SK-N-SH (cell line): ENCODE results near the gene ITSN1. TPM values are rescaled to one million over a fixed set of nuclear protein-coding genes. Genes with fewer than 3 reads are reported as not detected.

Experiments
- CTCF ChIA-PET: fragments of 300-600, 350-600 bp; formaldehyde crosslinking; extraction: SDS; loops from one replicate; lab custom pipeline; 2021; lab: Yijun Ruan, JAX
- POLR2A ChIA-PET: fragments of 350-600 bp; sonication (Branson Sonifier 250); formaldehyde crosslinking; extraction: SDS; loops from one replicate; lab custom pipeline; 2020; ENCODE audit warnings: antibody characterized with exemption, inconsistent platforms; lab: Yijun Ruan, JAX
- DNase-seq: peaks from one replicate; pipeline ENCODE4 v3.0.0; 2012
- H2AFZ ChIP-seq: fragments of 200-600 bp; sonication (generic); 2 replicates; pipeline ENCODE4 v1.8.1; 2016; ENCODE audit warnings: antibody characterized with exemption, mild to moderate bottlenecking, low read depth
- H3F3A ChIP-seq: fragments of 200-600 bp; sonication (generic); replicated peaks from 2 replicates; pipeline ENCODE3; 2016; ENCODE audit warnings: antibody characterized with exemption, mild to moderate bottlenecking; ENCODE audit not compliant: insufficient read depth
- H3K27ac ChIP-seq, 2 experiments: fragments of 200-500 bp in 1 of 2; fragments of 200-600 bp in 1 of 2; sonication (Bioruptor generic) in 1 of 2; sonication (generic), shearing (Covaris generic) in 1 of 2; 2 replicates each; pipeline versions ENCODE4 v1.5.1 to v1.6.1; 2014 to 2016; ENCODE audit warnings: low read depth in 2 of 2, inconsistent platforms in 1 of 2, low read length in 1 of 2, mild to moderate bottlenecking in 1 of 2, mixed read lengths in 1 of 2
- H3K27me3 ChIP-seq: fragments of 200-600 bp; sonication (generic), shearing (Covaris generic); 2 replicates; pipeline ENCODE4 v1.6.1; 2016; ENCODE audit warnings: mixed run types; ENCODE audit not compliant: insufficient read depth
- H3K36me3 ChIP-seq, 2 experiments: fragments of 200-500 bp in 1 of 2; fragments of 200-600 bp in 1 of 2; sonication (Bioruptor generic) in 1 of 2; sonication (generic) in 1 of 2; replicated peaks in 1 of 2; 2 replicates each; pipeline versions ENCODE3 to v1.5.1; 2014 to 2016; ENCODE audit warnings: low read length in 1 of 2, mild to moderate bottlenecking in 1 of 2; ENCODE audit not compliant: insufficient read depth in 2 of 2, control insufficient read depth in 1 of 2
- H3K4me1 ChIP-seq, 2 experiments: fragments of 200-500 bp in 1 of 2; fragments of 200-600 bp in 1 of 2; sonication (Bioruptor generic) in 1 of 2; sonication (generic), shearing (Covaris generic) in 1 of 2; 2 replicates each; pipeline versions ENCODE4 v1.5.1 to v1.6.1; 2014 to 2016; ENCODE audit warnings: low read depth in 1 of 2, low read length in 1 of 2, mixed run types in 1 of 2; ENCODE audit not compliant: insufficient read depth in 2 of 2, control insufficient read depth in 1 of 2
- H3K4me2 ChIP-seq: fragments of 200-600 bp; sonication (generic), shearing (Covaris generic); 2 replicates; pipeline ENCODE4 v1.6.1; 2017; ENCODE audit warnings: mixed run types
- H3K4me3 ChIP-seq, 2 experiments: fragments of 200-500 bp in 1 of 2; fragments of 200-600 bp in 1 of 2; sonication (Bioruptor generic) in 1 of 2; sonication (generic), shearing (Covaris generic) in 1 of 2; 2 replicates each; pipeline versions ENCODE4 v1.5.1 to v1.8.1; 2014 to 2016; ENCODE audit warnings: low read depth in 2 of 2, inconsistent platforms in 1 of 2, low read length in 1 of 2, mild to moderate bottlenecking in 1 of 2, mixed read lengths in 1 of 2, moderate library complexity in 1 of 2
- H3K79me2 ChIP-seq: fragments of 200-600 bp; sonication (generic); 2 replicates; pipeline ENCODE4 v1.8.1; 2017; ENCODE audit warnings: mild to moderate bottlenecking; ENCODE audit not compliant: insufficient read depth
- H3K9ac ChIP-seq: fragments of 200-600 bp; sonication (generic); 2 replicates; pipeline ENCODE4 v1.6.1; 2017; ENCODE audit warnings: mixed run types
- H3K9me2 ChIP-seq: fragments of 200-600 bp; sonication (generic); 2 replicates; pipeline ENCODE4 v1.6.1; 2017; ENCODE audit warnings: mixed run types
- H3K9me3 ChIP-seq: fragments of 200-600 bp; sonication (generic); 2 replicates; pipeline ENCODE4 v1.6.1; 2017; ENCODE audit warnings: mixed run types, mild to moderate bottlenecking, moderate library complexity
- H4K20me1 ChIP-seq: fragments of 200-600 bp; sonication (generic); 2 replicates; pipeline ENCODE4 v1.6.1; 2017; ENCODE audit warnings: mild to moderate bottlenecking, mixed run types; ENCODE audit not compliant: insufficient read depth
- EZH2phosphoT487 ChIP-seq: fragments of 200-600 bp; sonication (generic); IDR thresholded peaks from 2 replicates; pipeline ENCODE4 v1.6.1; 2017; ENCODE audit warnings: low read depth, mixed run types, mild to moderate bottlenecking, antibody characterized with exemption, moderate library complexity, borderline replicate concordance
- FOSL2 ChIP-seq: IDR thresholded peaks from 2 replicates; pipeline ENCODE4 v1.4.0; 2012; ENCODE audit warnings: low read depth, mild to moderate bottlenecking, moderate library complexity, borderline replicate concordance
- FOXJ3 ChIP-seq: sonication (generic); formaldehyde crosslinking; IDR thresholded peaks from 2 replicates; pipeline ENCODE4 v1.5.1; 2020; ENCODE audit warnings: mild to moderate bottlenecking, missing genetic modification reagents
- FOXM1 ChIP-seq: IDR thresholded peaks from 2 replicates; pipeline ENCODE4 v1.4.0; 2012; ENCODE audit warnings: low read depth, mild to moderate bottlenecking
- GATA2 ChIP-seq: sonication (generic); formaldehyde crosslinking; IDR thresholded peaks from 2 replicates; pipeline ENCODE4 v1.5.0; 2020; ENCODE audit warnings: mild to moderate bottlenecking, missing genetic modification reagents
- MAX ChIP-seq: IDR thresholded peaks from 2 replicates; pipeline ENCODE4 v1.4.0; 2012; ENCODE audit warnings: low read depth
- MXI1 ChIP-seq: IDR thresholded peaks from 2 replicates; pipeline ENCODE4 v1.6.1; 2012; ENCODE audit warnings: mild to moderate bottlenecking, low read depth, low read length, improper control_type of control experiment
- NFIC ChIP-seq: IDR thresholded peaks from 2 replicates; pipeline ENCODE4 v1.4.0; 2012; ENCODE audit warnings: borderline replicate concordance
- RAD21 ChIP-seq: IDR thresholded peaks from 2 replicates; pipeline ENCODE4 v1.6.1; 2012; ENCODE audit warnings: mild to moderate bottlenecking, low read length
- RFX5 ChIP-seq: IDR thresholded peaks from 2 replicates; pipeline ENCODE4 v1.6.1; 2012; ENCODE audit warnings: mild to moderate bottlenecking, improper control_type of control experiment, low read length
- SIN3A ChIP-seq: IDR thresholded peaks from 2 replicates; pipeline ENCODE4 v1.6.1; 2012; ENCODE audit warnings: low read depth, mild to moderate bottlenecking, low read length, moderate library complexity, borderline replicate concordance
- SMC3 ChIP-seq: IDR thresholded peaks from 2 replicates; pipeline ENCODE4 v1.6.1; 2012; ENCODE audit warnings: low read depth, low read length, improper control_type of control experiment
- TAF1 ChIP-seq: IDR thresholded peaks from 2 replicates; pipeline ENCODE4 v1.6.1; 2012; ENCODE audit warnings: low read depth, mild to moderate bottlenecking, low read length, moderate library complexity, borderline replicate concordance
- YY1 ChIP-seq: IDR thresholded peaks from 2 replicates; pipeline ENCODE4 v1.4.0; 2012; ENCODE audit warnings: low read depth, mild to moderate bottlenecking
- WGBS: methylation state at CpG from one replicate; pipeline ENCODE4 v1.1.6; 2017; ENCODE audit warnings: low lambda C conversion rate; 5-methylcytosine and 5-hydroxymethylcytosine counted together
- polyA plus RNA-seq, 3 experiments: library from polyadenylated mRNA; depleted of rRNA; stranded (reverse); fragments of >200 nt; gene quantifications; 2 replicates each; pipeline ENCODE4 v1.2.3, GENCODE V29; 2012
- TF ChIP-seq, protein P1 (sequence below): IDR thresholded peaks from 2 replicates; pipeline ENCODE4 v1.4.0; 2012; ENCODE audit warnings: low read depth, borderline replicate concordance
- TF ChIP-seq, protein P2 (sequence below): IDR thresholded peaks from 2 replicates; pipeline ENCODE4; 2012
- TF ChIP-seq, protein P3 (sequence below): IDR thresholded peaks from 2 replicates; pipeline ENCODE4 v1.4.0; 2012; ENCODE audit warnings: low read depth, borderline replicate concordance

The ITSN1 gene
- polyA plus RNA-seq, 1 of the 3 experiments (the other 2 are of a cell fraction) = 27.8 TPM

GRCh38 chr21:33647587-33647986 is 5.3 kb downstream of the ITSN1 start:
- no peak overlapping the region for H3K9ac ChIP-seq
- no peak overlapping the region for H3K4me2 ChIP-seq
- H3K4me1 ChIP-seq = peaks cover 12 to 15% of the 10 kb centered on the region in 2 experiments; a peak in 3 of 4 replicates
- H4K20me1 ChIP-seq = peaks cover 43% of the 10 kb centered on the region
- no peak for TF ChIP-seq MAX
- CTCF ChIA-PET = no interaction called here
- peaks cover 96% of the 10 kb centered on the region for H3K79me2 ChIP-seq
- 84% methylated on average over 3 of the region's 3 CpGs for WGBS
- POLR2A ChIA-PET = no interaction called here
- no peak overlapping the region for H3K27ac ChIP-seq
- H3K36me3 ChIP-seq = peaks cover 0 to 4% of the 10 kb centered on the region in 2 experiments
- no peak for DNase-seq
- no peaks in the 10 kb centered on the region for H3K27me3 ChIP-seq
- no peaks in the 10 kb centered on the region for H3F3A ChIP-seq
- H3K9me2 ChIP-seq = no peaks in the 10 kb centered on the region
- H3K4me3 ChIP-seq = no peak overlapping the region
- H2AFZ ChIP-seq = no peak overlapping the region
- H3K9me3 ChIP-seq = no peaks in the 10 kb centered on the region

DNA sequence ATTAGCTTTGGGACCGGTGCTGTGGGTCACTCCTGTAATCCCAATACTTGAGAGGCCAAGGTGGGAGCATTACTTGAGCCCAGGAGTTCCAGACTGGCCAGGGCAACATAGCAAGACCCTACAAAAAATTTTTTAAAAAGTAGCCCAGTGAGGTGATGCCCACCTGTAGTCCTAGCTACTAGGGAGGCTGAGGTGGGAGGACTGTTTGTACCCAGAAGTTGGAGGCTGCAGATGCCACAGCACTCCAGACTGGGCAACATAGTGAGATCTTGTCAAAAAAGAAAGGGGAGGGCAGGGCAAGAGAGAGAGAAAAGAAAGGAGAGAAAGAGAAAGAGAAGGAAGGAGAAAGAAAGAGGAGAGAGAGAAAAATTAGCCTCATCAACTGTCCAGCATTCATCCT is 6.3 kb downstream of the ITSN1 start:
- CTCF ChIA-PET = no interaction called here
- H3K36me3 ChIP-seq = peaks cover 0 to 4% of the 10 kb centered on the region in 2 experiments
- H3K27ac ChIP-seq = no peak overlapping the region
- H4K20me1 ChIP-seq = peaks cover 43% of the 10 kb centered on the region
- WGBS = 100% methylated on average over 1 of the region's 1 CpG
- H3K4me1 ChIP-seq = peaks cover 12 to 15% of the 10 kb centered on the region in 2 experiments; a peak in 3 of 4 replicates
- H3K9ac ChIP-seq = no peak overlapping the region
- peaks cover 100% of the 10 kb centered on the region for H3K79me2 ChIP-seq
- H3K27me3 ChIP-seq = no peaks in the 10 kb centered on the region
- no peak overlapping the region for H3K4me3 ChIP-seq
- H3K9me3 ChIP-seq = no peaks in the 10 kb centered on the region
- POLR2A ChIA-PET = no interaction called here
- no peaks in the 10 kb centered on the region for H3K9me2 ChIP-seq
- no peak for TF ChIP-seq FOXM1
- no peak overlapping the region for H2AFZ ChIP-seq
- DNase-seq = no peak
- no peaks in the 10 kb centered on the region for H3F3A ChIP-seq
- H3K4me2 ChIP-seq = no peak overlapping the region

GRCh38 chr21:33650230-33650629 is 7.9 kb downstream of the ITSN1 start:
- Histone ChIP-seq H3K9ac (no peak overlapping the region), H3K9me3 (no peaks in the 10 kb centered on the region), H3K4me3 (no peak overlapping the region), H4K20me1 (peaks cover 36% of the 10 kb centered on the region), H3K27ac (no peak overlapping the region), H3K27me3 (no peaks in the 10 kb centered on the region), H3K4me2 (no peak overlapping the region), H3K79me2 (peaks cover 100% of the 10 kb centered on the region), H3K4me1 (peaks cover 5 to 13% of the 10 kb centered on the region in 2 experiments; a peak in 2 of 4 replicates), H3K36me3 (peaks cover 0 to 4% of the 10 kb centered on the region in 2 experiments), H3K9me2 (no peaks in the 10 kb centered on the region), H2AFZ (no peak overlapping the region), H3F3A (peaks cover under 1% of the 10 kb centered on the region)
- ChIA-PET POLR2A (no interaction called here), CTCF (interaction anchor here (0.9 to 1.4 kb wide), 2 partner anchors 44 to 246 kb away, joined by 3 to 6 read pairs; no protein-coding TSS in a partner anchor)
- no peak for DNase-seq
- TF ChIP-seq FOXJ3 (CRISPR knock-in tag) (no peak), RAD21 (no peak), NFIC (no peak), SMC3 (no peak), TAF1 (no peak), EZH2phosphoT487 (no peak), FOSL2 (no peak), SIN3A (no peak), RFX5 (no peak), YY1 (no peak), GATA2 (CRISPR knock-in tag) (no peak), MXI1 (no peak)
- TF ChIP-seq, protein P1, sequence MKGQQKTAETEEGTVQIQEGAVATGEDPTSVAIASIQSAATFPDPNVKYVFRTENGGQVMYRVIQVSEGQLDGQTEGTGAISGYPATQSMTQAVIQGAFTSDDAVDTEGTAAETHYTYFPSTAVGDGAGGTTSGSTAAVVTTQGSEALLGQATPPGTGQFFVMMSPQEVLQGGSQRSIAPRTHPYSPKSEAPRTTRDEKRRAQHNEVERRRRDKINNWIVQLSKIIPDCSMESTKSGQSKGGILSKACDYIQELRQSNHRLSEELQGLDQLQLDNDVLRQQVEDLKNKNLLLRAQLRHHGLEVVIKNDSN = no peak
- TF ChIP-seq, protein P2, sequence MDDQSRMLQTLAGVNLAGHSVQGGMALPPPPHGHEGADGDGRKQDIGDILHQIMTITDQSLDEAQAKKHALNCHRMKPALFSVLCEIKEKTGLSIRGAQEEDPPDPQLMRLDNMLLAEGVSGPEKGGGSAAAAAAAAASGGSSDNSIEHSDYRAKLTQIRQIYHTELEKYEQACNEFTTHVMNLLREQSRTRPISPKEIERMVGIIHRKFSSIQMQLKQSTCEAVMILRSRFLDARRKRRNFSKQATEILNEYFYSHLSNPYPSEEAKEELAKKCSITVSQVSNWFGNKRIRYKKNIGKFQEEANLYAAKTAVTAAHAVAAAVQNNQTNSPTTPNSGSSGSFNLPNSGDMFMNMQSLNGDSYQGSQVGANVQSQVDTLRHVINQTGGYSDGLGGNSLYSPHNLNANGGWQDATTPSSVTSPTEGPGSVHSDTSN = no peak
- TF ChIP-seq, protein P3, sequence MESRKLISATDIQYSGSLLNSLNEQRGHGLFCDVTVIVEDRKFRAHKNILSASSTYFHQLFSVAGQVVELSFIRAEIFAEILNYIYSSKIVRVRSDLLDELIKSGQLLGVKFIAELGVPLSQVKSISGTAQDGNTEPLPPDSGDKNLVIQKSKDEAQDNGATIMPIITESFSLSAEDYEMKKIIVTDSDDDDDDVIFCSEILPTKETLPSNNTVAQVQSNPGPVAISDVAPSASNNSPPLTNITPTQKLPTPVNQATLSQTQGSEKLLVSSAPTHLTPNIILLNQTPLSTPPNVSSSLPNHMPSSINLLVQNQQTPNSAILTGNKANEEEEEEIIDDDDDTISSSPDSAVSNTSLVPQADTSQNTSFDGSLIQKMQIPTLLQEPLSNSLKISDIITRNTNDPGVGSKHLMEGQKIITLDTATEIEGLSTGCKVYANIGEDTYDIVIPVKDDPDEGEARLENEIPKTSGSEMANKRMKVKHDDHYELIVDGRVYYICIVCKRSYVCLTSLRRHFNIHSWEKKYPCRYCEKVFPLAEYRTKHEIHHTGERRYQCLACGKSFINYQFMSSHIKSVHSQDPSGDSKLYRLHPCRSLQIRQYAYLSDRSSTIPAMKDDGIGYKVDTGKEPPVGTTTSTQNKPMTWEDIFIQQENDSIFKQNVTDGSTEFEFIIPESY = no peak
- 90% methylated on average over 7 of the region's 7 CpGs for WGBS
